SK-N-SH treated with all-trans-retinoic acid at 6 μM for 48 hours (cell line): Measurements from ENCODE around the gene PRDX6.

ENCODE experiments used
- ARNTL ChIP-seq: fragments of 450-650 bp; formaldehyde crosslinking; IDR thresholded peaks from 2 replicates; pipeline ENCODE4 v1.5.0; 2020; ENCODE audit warnings: low read depth, mild to moderate bottlenecking, moderate library complexity, borderline replicate concordance
- BACH2 ChIP-seq: fragments of 250-450 bp; sonication (Bioruptor Pico); IDR thresholded peaks from 2 replicates; pipeline ENCODE4 v1.9.0; 2021; ENCODE audit warnings: mild to moderate bottlenecking, borderline replicate concordance
- GLIS3 ChIP-seq: fragments of 250-450 bp; sonication (Bioruptor Pico); IDR thresholded peaks from 2 replicates; pipeline ENCODE4 v1.5.0; 2020; ENCODE audit warnings: mild to moderate bottlenecking, moderate library complexity
- ISL1 ChIP-seq: fragments of 250-450 bp; sonication (Bioruptor Pico); IDR thresholded peaks from 2 replicates; pipeline ENCODE4 v2.1.2; 2022; ENCODE audit warnings: mild to moderate bottlenecking, moderate library complexity
- RARB ChIP-seq: fragments of 250-450 bp; sonication (Bioruptor Pico); IDR thresholded peaks from 2 replicates; pipeline ENCODE4 v1.8.0; 2021; ENCODE audit warnings: mild to moderate bottlenecking, moderate library complexity
- SNAI2 ChIP-seq: fragments of 250-450 bp; sonication (Bioruptor Pico); IDR thresholded peaks from 2 replicates; pipeline ENCODE4 v1.5.0; 2020; ENCODE audit warnings: mild to moderate bottlenecking, moderate library complexity
- TCF4 ChIP-seq: fragments of 250-450 bp; sonication (Bioruptor Pico); IDR thresholded peaks from 2 replicates; pipeline ENCODE4 v1.8.0; 2021; ENCODE audit warnings: mild to moderate bottlenecking, moderate library complexity, borderline replicate concordance
- TOX ChIP-seq: fragments of 250-450 bp; sonication (Bioruptor Pico); IDR thresholded peaks from 2 replicates; pipeline ENCODE4 v1.8.0; 2021; ENCODE audit warnings: mild to moderate bottlenecking, moderate library complexity, borderline replicate concordance
- ZFP30 ChIP-seq: fragments of 450-650 bp; formaldehyde crosslinking; IDR thresholded peaks from 2 replicates; pipeline ENCODE4 v1.5.0; 2022; ENCODE audit warnings: mild to moderate bottlenecking, moderate library complexity
- ZNF565 ChIP-seq: fragments of 450-650 bp; formaldehyde crosslinking; conservative IDR thresholded peaks from 2 replicates; pipeline ENCODE4 v1.5.0; 2020; ENCODE audit warnings: low read depth, mild to moderate bottlenecking, moderate library complexity
- ZNF70 ChIP-seq: fragments of 450-650 bp; formaldehyde crosslinking; IDR thresholded peaks from 2 replicates; pipeline ENCODE4 v1.5.0; 2020; ENCODE audit warnings: mild to moderate bottlenecking, moderate library complexity
- ZNF8 ChIP-seq: fragments of 450-650 bp; formaldehyde crosslinking; IDR thresholded peaks from 2 replicates; pipeline ENCODE4 v1.5.0; 2020; ENCODE audit warnings: mild to moderate bottlenecking, moderate library complexity
- TF ChIP-seq, protein P1 (sequence below): fragments of 250-450 bp; sonication (Bioruptor Pico); IDR thresholded peaks from 2 replicates; pipeline ENCODE4 v1.8.0; 2020; ENCODE audit warnings: mild to moderate bottlenecking, moderate library complexity, borderline replicate concordance
- TF ChIP-seq, protein P2 (sequence below): fragments of 250-450 bp; sonication (Bioruptor Pico); IDR thresholded peaks from 2 replicates; pipeline ENCODE4 v1.5.1; 2020; ENCODE audit warnings: low read depth, mild to moderate bottlenecking, moderate library complexity

- no peak for TF ChIP-seq ARNTL (CRISPR knock-in tag)
- TF ChIP-seq, protein P1, sequence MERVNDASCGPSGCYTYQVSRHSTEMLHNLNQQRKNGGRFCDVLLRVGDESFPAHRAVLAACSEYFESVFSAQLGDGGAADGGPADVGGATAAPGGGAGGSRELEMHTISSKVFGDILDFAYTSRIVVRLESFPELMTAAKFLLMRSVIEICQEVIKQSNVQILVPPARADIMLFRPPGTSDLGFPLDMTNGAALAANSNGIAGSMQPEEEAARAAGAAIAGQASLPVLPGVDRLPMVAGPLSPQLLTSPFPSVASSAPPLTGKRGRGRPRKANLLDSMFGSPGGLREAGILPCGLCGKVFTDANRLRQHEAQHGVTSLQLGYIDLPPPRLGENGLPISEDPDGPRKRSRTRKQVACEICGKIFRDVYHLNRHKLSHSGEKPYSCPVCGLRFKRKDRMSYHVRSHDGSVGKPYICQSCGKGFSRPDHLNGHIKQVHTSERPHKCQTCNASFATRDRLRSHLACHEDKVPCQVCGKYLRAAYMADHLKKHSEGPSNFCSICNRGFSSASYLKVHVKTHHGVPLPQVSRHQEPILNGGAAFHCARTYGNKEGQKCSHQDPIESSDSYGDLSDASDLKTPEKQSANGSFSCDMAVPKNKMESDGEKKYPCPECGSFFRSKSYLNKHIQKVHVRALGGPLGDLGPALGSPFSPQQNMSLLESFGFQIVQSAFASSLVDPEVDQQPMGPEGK (CRISPR knock-in tag): no peak
- no peak for TF ChIP-seq RARB (CRISPR knock-in tag)
- no peak for TF ChIP-seq SNAI2 (CRISPR knock-in tag)
- TF ChIP-seq ZFP30 (CRISPR knock-in tag): no peak
- no peak for TF ChIP-seq GLIS3 (CRISPR knock-in tag)
- no peak for TF ChIP-seq BACH2
- TF ChIP-seq ISL1: no peak
- TF ChIP-seq, protein P2, sequence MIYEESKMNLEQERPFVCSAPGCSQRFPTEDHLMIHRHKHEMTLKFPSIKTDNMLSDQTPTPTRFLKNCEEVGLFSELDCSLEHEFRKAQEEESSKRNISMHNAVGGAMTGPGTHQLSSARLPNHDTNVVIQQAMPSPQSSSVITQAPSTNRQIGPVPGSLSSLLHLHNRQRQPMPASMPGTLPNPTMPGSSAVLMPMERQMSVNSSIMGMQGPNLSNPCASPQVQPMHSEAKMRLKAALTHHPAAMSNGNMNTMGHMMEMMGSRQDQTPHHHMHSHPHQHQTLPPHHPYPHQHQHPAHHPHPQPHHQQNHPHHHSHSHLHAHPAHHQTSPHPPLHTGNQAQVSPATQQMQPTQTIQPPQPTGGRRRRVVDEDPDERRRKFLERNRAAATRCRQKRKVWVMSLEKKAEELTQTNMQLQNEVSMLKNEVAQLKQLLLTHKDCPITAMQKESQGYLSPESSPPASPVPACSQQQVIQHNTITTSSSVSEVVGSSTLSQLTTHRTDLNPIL (CRISPR knock-in tag): no peak
- no peak for TF ChIP-seq TOX (CRISPR knock-in tag)
- no peak for TF ChIP-seq TCF4
- TF ChIP-seq ZNF565 (CRISPR knock-in tag): no peak
- TF ChIP-seq ZNF8 (CRISPR knock-in tag): no peak
- TF ChIP-seq ZNF70: no peak
Observed at GRCh38 chr1:173429471-173430402, 47.4 kb upstream of the PRDX6 start.
